ENCODE results near the gene HIP1R. TPM values are rescaled to one million over a fixed set of nuclear protein-coding genes. Genes with fewer than 3 reads are reported as not detected.

The HIP1R gene
- total RNA-seq, 1 donor from 2014 or later: 66.0 TPM

DNA sequence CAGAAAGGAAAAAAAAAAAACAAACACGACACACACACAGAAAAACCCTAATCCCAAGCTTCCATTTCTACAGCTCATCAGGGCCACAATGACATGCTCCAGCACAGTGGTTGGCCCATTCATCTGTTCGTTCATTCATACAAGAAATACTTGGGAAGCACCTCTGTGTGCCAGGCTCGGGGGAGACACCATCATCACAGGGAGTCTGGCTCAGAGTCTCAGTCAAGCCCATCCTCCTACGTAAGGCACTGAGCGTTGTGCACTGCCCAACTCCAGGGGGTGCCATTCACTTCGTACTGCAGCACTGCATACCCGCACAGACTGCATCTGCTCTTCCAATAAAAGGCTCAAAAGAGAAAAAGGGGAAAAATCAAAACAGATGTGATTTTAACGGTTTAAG lies 45.4 kb downstream of the HIP1R start:
- Histone ChIP-seq H3K4me1 (peaks cover 79% of the 10 kb centered on the region), H3K4me3 (no peak overlapping the region), H3K36me3 (no peaks in the 10 kb centered on the region), H3K27me3 (no peaks in the 10 kb centered on the region), H3K9me3 (no peaks in the 10 kb centered on the region), H3K27ac (peak overlapping the region; percentile 31)
- no peak for DNase-seq (ENCODE audit: extremely low spot score in 2 of 2)
- TF ChIP-seq, protein P1, sequence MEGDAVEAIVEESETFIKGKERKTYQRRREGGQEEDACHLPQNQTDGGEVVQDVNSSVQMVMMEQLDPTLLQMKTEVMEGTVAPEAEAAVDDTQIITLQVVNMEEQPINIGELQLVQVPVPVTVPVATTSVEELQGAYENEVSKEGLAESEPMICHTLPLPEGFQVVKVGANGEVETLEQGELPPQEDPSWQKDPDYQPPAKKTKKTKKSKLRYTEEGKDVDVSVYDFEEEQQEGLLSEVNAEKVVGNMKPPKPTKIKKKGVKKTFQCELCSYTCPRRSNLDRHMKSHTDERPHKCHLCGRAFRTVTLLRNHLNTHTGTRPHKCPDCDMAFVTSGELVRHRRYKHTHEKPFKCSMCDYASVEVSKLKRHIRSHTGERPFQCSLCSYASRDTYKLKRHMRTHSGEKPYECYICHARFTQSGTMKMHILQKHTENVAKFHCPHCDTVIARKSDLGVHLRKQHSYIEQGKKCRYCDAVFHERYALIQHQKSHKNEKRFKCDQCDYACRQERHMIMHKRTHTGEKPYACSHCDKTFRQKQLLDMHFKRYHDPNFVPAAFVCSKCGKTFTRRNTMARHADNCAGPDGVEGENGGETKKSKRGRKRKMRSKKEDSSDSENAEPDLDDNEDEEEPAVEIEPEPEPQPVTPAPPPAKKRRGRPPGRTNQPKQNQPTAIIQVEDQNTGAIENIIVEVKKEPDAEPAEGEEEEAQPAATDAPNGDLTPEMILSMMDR (IDR thresholded peaks at IDR 0.05): no peak
- TF ChIP-seq POLR2AphosphoS5 (IDR thresholded peaks at IDR 0.05; ENCODE audit: insufficient read depth in 1 of 2, low read depth in 1 of 2) (no peak), POLR2A (IDR thresholded peaks at IDR 0.05) (no peak)
- intact Hi-C loops (cut with DNase I): no loop called here

DNA sequence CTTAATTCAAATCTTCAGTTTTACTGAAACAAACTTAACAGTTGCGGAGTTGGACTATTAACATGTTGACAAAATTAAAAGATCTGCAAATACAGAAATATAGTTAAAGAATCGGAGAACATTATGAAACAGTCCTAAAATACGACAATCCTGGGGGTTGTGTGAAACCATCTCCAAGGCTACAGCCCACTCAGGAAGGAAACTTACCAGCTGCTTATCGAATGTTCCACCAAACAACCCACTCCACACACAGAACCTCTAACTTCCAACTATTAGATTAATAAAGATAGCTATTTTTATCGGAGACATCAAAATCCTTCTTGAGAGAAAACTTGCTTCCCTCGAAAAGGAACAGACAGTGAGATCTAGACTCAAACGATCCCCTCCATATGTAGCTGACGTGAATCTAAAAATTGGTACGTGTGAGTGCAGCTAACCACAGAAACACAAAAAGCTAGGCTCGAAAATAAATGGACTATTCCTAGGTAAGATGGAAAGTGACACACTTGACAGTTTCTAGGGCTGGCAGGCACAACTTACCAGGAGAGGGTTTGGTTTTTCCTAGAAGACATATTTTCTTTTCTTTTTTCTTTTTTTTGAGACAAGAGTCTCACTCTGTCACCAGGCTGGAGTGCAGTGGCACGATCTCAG lies 47.8 kb downstream of the HIP1R start:
- intact Hi-C loops (cut with DNase I): no loop called here
- no peak for DNase-seq (ENCODE audit: extremely low spot score in 2 of 2)
- peak overlapping the region; percentile 12 for H3K27ac ChIP-seq
- no peaks in the 10 kb centered on the region for H3K36me3 ChIP-seq
- TF ChIP-seq, protein P1 (IDR thresholded peaks at IDR 0.05): no peak
- no peak for TF ChIP-seq POLR2AphosphoS5 (IDR thresholded peaks at IDR 0.05; ENCODE audit: insufficient read depth in 1 of 2, low read depth in 1 of 2)
- TF ChIP-seq POLR2A (IDR thresholded peaks at IDR 0.05): no peak
- peaks cover 81% of the 10 kb centered on the region for H3K4me1 ChIP-seq
- H3K27me3 ChIP-seq: no peaks in the 10 kb centered on the region
- no peaks in the 10 kb centered on the region for H3K9me3 ChIP-seq
- no peak overlapping the region for H3K4me3 ChIP-seq

DNA sequence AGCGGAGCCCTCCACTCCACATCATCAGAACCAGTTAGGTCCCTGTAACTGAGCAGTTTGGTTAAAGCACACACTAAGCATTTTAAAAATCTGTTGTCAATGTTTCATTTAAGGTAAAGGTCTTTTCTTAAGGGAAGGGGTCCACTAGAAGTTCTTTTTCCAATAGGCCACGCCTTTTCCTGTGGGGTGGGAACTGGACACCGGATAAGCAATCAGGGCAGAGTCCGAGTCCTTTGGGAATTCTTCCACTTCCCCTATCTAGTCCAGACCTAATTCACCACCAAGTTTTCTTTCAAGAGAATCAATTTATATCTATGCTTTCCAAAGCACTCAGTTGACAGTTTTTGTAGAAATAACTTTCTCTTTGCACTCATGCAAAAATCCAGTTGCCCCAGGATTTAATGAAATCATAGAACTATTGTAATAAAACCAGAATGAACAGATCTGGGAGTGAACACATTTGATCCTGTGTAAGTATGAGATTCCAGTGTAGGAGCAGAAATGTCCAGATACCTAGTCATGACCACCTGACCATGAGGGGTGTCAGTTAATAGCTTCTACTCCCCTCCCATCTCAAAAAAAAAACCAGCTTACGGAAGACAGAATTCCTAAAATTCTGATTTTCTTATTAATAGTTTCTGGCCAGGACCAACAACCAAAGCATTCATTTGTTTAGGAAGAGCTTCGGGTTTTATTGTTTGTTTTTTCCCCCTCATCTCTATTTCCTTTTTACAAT lies 49.0 kb downstream of the HIP1R start:
- intact Hi-C loops (cut with DNase I): no loop called here
- no peaks in the 10 kb centered on the region for H3K36me3 ChIP-seq
- H3K27ac ChIP-seq: no peak overlapping the region
- no peaks in the 10 kb centered on the region for H3K27me3 ChIP-seq
- peaks cover 81% of the 10 kb centered on the region for H3K4me1 ChIP-seq
- H3K4me3 ChIP-seq: no peak overlapping the region
- TF ChIP-seq POLR2AphosphoS5 (IDR thresholded peaks at IDR 0.05; ENCODE audit: insufficient read depth in 1 of 2, low read depth in 1 of 2) (no peak), POLR2A (IDR thresholded peaks at IDR 0.05) (no peak)
- TF ChIP-seq, protein P1 (IDR thresholded peaks at IDR 0.05): no peak
- no peaks in the 10 kb centered on the region for H3K9me3 ChIP-seq
- DNase-seq (ENCODE audit: extremely low spot score in 2 of 2): no peak

DNA sequence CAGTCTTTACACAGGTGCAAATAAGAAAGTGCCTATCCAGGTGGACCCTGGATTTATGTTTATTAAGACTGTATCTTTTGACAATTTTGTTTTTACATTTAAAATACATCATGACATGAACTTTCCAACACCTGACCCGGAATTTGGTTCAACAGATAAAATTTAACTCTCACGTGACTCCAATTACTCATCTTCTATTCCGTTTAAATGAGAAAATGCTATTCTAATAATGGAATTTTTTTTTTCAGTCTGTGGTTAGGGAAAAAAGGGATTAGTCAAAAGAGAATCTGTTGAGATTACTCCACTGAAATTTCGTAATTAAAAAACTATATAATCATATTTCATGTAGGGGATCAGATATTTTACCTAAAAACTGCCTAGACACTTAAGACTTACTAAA lies 49.6 kb downstream of the HIP1R start:
- H3K4me1 ChIP-seq: peaks cover 81% of the 10 kb centered on the region
- TF ChIP-seq, protein P1 (IDR thresholded peaks at IDR 0.05): no peak
- TF ChIP-seq POLR2AphosphoS5 (IDR thresholded peaks at IDR 0.05; ENCODE audit: insufficient read depth in 1 of 2, low read depth in 1 of 2) (no peak), POLR2A (IDR thresholded peaks at IDR 0.05) (no peak)
- no peaks in the 10 kb centered on the region for H3K9me3 ChIP-seq
- H3K27me3 ChIP-seq: no peaks in the 10 kb centered on the region
- intact Hi-C loops (cut with DNase I): no loop called here
- DNase-seq (ENCODE audit: extremely low spot score in 2 of 2): no peak
- H3K36me3 ChIP-seq: no peaks in the 10 kb centered on the region
- no peak overlapping the region for H3K27ac ChIP-seq
- no peak overlapping the region for H3K4me3 ChIP-seq

DNA sequence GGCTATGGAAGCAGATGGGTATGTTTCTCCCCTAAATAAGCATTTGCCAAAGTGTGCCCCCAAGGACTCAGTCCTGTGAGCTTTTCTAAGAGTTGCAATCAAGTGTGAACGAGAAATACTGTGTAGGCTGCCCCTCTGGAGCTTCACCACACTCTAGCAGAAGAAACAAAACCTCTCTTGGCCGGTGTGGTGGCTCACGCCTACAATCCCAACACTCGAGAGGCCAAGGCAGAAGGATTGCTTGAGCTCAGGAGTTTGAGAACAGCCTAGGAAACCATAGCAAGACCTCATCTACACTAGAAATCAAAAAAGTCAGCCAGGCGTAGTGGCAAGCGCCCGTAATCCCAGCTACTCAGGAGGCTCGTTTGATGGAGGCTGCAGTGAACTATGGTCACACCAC lies 50.9 kb downstream of the HIP1R start:
- H3K36me3 ChIP-seq: no peaks in the 10 kb centered on the region
- intact Hi-C loops (cut with DNase I): no loop called here
- peak overlapping the region; percentile 70 for H3K27ac ChIP-seq
- H3K9me3 ChIP-seq: no peaks in the 10 kb centered on the region
- DNase-seq (ENCODE audit: extremely low spot score in 2 of 2): no peak
- peaks cover 80% of the 10 kb centered on the region for H3K4me1 ChIP-seq
- H3K4me3 ChIP-seq: no peak overlapping the region
- TF ChIP-seq POLR2A (IDR thresholded peaks at IDR 0.05) (no peak), POLR2AphosphoS5 (IDR thresholded peaks at IDR 0.05; ENCODE audit: insufficient read depth in 1 of 2, low read depth in 1 of 2) (no peak)
- TF ChIP-seq, protein P1 (IDR thresholded peaks at IDR 0.05): no peak
- no peaks in the 10 kb centered on the region for H3K27me3 ChIP-seq
